ENCODE measurements around the gene SLC6A8.

SLC6A8 gene

GRCh38 chrX:153648358-153649177 is 39.2 kb upstream of the SLC6A8 start:
- Mint-ChIP-seq H3K36me3 (ENCODE audit: low read depth) (no peaks in the 10 kb centered on the region), H3K9me3 (peaks cover 15% of the 10 kb centered on the region), H3K4me3 (peak overlapping the region in 1 of 3 experiments; percentile 37), H3K27ac (no peak overlapping the region), H3K4me1 (no peaks in the 10 kb centered on the region), H3K27me3 (ENCODE audit: low read depth) (peaks cover 42% of the 10 kb centered on the region)
- no peak for TF ChIP-seq CTCF (IDR thresholded peaks at IDR 0.05; ENCODE audit: unreplicated experiment in 3 of 3)

- TF ChIP-seq CTCF (IDR thresholded peaks at IDR 0.05; ENCODE audit: unreplicated experiment in 3 of 3): peak in 1 of 3 experiments; percentile 26
- H3K4me3 Mint-ChIP-seq: no peak overlapping the region
- no peaks in the 10 kb centered on the region for H3K36me3 Mint-ChIP-seq (ENCODE audit: low read depth)
Observed at GRCh38 chrX:153649178-153649914, 38.4 kb upstream of the SLC6A8 start.

GRCh38 chrX:153649915-153650782 is 37.6 kb upstream of the SLC6A8 start:
- H3K9me3 Mint-ChIP-seq: peaks cover 27% of the 10 kb centered on the region
- H3K4me1 Mint-ChIP-seq: no peaks in the 10 kb centered on the region
- TF ChIP-seq CTCF (IDR thresholded peaks at IDR 0.05; ENCODE audit: unreplicated experiment in 3 of 3): no peak
- H3K27me3 Mint-ChIP-seq (ENCODE audit: low read depth): peaks cover 34% of the 10 kb centered on the region
- no peaks in the 10 kb centered on the region for H3K36me3 Mint-ChIP-seq (ENCODE audit: low read depth)
- H3K27ac Mint-ChIP-seq: no peak overlapping the region
- no peak overlapping the region for H3K4me3 Mint-ChIP-seq

More at GRCh38 chrX:153649178-153649914, 38.4 kb upstream of the SLC6A8 start:
- H3K4me1 Mint-ChIP-seq: no peaks in the 10 kb centered on the region
- H3K27ac Mint-ChIP-seq: no peak overlapping the region
- peaks cover 38% of the 10 kb centered on the region for H3K27me3 Mint-ChIP-seq (ENCODE audit: low read depth)
- peaks cover 20% of the 10 kb centered on the region for H3K9me3 Mint-ChIP-seq

GRCh38 chrX:153650959-153651358 is 36.8 kb upstream of the SLC6A8 start:
- peaks cover 29% of the 10 kb centered on the region for H3K9me3 Mint-ChIP-seq
- no peaks in the 10 kb centered on the region for H3K36me3 Mint-ChIP-seq (ENCODE audit: low read depth)
- no peak overlapping the region for H3K4me3 Mint-ChIP-seq
- peaks cover 26% of the 10 kb centered on the region for H3K27me3 Mint-ChIP-seq (ENCODE audit: low read depth)
- no peak for TF ChIP-seq CTCF (IDR thresholded peaks at IDR 0.05; ENCODE audit: unreplicated experiment in 3 of 3)
- H3K4me1 Mint-ChIP-seq: no peaks in the 10 kb centered on the region
- H3K27ac Mint-ChIP-seq: no peak overlapping the region

GRCh38 chrX:153651540-153652079 is 36.1 kb upstream of the SLC6A8 start:
- Mint-ChIP-seq H3K4me1 (no peaks in the 10 kb centered on the region), H3K27ac (no peak overlapping the region), H3K27me3 (ENCODE audit: low read depth) (peaks cover 22% of the 10 kb centered on the region), H3K4me3 (no peak overlapping the region), H3K36me3 (ENCODE audit: low read depth) (no peaks in the 10 kb centered on the region), H3K9me3 (peaks cover 29% of the 10 kb centered on the region)
- TF ChIP-seq CTCF (IDR thresholded peaks at IDR 0.05; ENCODE audit: unreplicated experiment in 3 of 3): peak in 2 of 3 experiments; percentile 16 to 24
